GM12873 (cell line): Measurements from ENCODE around the gene SELENON.

Experiments
- TF ChIP-seq, protein P1 (sequence below): IDR thresholded peaks from 2 replicates; pipeline ENCODE4 v1.5.1; 2012; ENCODE audit warnings: low read depth, mild to moderate bottlenecking, moderate library complexity, low read length, control low read depth; ENCODE audit not compliant: insufficient read depth; ENCODE audit errors: missing control alignments

The SELENON gene

DNA sequence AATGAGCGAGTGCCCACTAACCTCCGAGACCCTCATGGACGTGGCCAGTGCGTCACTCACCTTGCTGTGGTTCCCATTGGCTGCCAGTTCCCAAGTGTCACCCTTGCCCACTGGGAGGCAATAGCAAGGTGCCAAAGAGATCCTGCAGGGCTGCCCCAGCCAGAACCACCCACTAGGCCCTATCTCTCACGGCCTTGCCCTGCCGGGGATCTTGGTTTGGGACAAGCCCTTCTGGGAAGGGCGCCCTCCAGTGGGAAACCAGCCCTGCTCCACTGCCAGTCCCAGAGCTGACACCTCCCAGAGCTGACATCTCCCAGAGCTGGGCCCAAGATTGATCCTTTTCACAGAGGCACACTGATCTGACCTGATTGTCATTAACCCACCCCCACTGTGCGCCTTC, 2.1 kb upstream of the SELENON start:
- TF ChIP-seq, protein P1, sequence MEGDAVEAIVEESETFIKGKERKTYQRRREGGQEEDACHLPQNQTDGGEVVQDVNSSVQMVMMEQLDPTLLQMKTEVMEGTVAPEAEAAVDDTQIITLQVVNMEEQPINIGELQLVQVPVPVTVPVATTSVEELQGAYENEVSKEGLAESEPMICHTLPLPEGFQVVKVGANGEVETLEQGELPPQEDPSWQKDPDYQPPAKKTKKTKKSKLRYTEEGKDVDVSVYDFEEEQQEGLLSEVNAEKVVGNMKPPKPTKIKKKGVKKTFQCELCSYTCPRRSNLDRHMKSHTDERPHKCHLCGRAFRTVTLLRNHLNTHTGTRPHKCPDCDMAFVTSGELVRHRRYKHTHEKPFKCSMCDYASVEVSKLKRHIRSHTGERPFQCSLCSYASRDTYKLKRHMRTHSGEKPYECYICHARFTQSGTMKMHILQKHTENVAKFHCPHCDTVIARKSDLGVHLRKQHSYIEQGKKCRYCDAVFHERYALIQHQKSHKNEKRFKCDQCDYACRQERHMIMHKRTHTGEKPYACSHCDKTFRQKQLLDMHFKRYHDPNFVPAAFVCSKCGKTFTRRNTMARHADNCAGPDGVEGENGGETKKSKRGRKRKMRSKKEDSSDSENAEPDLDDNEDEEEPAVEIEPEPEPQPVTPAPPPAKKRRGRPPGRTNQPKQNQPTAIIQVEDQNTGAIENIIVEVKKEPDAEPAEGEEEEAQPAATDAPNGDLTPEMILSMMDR = peak; percentile 65

GRCh38 chr1:25798666-25799351, 1.2 kb upstream of the SELENON start:
- TF ChIP-seq, protein P1 = no peak

- TF ChIP-seq, protein P1 = no peak
These were observed 550 bp upstream of the SELENON start for GRCh38 chr1:25799352-25799934.

- TF ChIP-seq, protein P1 = no peak
These were observed 847 bp downstream of the SELENON start for GRCh38 chr1:25800703-25801377.

- TF ChIP-seq, protein P1 = peak; percentile 42
These were observed 2.9 kb downstream of the SELENON start for GRCh38 chr1:25802915-25803314.

DNA sequence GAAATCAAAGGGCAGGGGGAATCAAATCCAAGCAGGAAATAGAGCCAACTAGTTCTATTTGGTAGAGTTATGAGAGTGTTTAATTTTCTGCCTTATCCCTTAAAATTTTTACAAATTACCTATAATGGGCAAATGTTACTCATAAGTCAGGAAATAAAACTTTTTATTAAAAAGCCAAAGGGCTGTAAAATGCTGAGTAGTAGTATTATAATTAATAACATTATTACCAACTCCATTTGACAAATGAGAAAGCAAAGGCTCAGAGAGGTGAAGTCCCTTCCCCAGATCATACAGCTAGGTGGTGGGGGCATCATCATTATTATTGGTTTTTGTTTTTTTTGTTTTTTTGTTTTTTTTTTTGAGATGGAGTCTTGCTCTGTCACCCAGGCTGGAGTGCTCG, 3.4 kb downstream of the SELENON start:
- TF ChIP-seq, protein P1 = no peak

DNA sequence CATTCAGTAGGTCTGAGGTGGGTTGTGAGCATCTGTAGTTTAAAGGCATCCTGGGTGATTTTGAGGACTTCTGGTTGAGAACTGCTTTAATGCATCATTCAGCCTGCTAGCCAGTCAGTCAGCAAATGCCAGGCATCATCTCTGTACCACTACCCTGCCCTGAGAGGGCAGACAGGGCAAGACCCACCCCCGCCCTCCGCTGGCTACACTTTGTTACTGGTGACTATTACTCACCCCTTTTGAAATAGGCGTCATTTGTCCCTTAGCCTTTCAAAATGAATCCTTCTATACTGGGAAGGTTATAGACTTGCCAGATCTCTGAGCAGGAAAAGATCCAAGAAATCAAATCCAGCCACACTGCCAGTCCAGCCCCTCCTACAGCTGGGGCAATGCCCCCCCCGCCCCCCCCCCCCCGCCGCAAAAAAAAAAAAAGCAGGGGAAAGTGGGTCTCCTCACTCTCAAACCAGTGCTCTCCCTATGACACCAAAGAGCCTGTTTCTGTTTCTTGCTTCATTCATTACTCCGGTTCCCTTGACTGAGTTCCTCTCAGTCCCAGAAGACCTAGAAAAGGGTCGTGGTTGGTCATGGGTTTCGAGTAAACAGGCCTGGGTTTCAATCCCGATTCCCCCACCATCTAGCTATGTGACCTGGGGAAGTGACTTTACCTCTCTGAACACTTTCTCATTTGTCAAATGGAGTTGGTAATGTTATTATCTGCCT, 4.4 kb downstream of the SELENON start:
- TF ChIP-seq, protein P1 = no peak
